NCI-H524 treated with DMSO at 0.1 percent for 48 hours (cell line): ENCODE data around the gene PBXIP1.
"Not testable (repeated sequence)": the region's sequence is repeated elsewhere in the genome, so short reads cannot be mapped to it uniquely, and the experiment has no call there.

Experiments
- DNase-seq: peaks from one replicate; lab custom pipeline; 2025; lab: John Stamatoyannopoulos, UW

The PBXIP1 gene

DNA sequence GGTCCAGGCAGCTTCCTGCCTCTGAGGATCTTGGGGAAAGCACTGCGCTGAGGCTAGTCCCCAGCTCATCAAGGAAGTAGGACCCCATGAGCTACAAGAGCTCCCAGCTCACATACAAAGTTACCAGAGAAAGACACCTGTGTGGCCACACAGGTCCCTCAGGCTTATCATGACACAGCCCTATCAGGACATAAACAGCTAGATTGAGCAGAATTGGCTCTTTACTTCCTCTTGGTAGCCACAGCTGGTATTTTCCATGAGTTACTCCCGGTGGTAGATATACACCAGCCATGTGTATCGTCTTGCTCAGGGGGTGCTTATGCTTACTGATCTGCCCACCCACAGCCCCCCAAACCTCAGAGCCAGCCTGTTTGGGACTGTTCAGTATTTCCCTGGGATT is 38.7 kb upstream of the PBXIP1 start:
- no peak for DNase-seq

DNA sequence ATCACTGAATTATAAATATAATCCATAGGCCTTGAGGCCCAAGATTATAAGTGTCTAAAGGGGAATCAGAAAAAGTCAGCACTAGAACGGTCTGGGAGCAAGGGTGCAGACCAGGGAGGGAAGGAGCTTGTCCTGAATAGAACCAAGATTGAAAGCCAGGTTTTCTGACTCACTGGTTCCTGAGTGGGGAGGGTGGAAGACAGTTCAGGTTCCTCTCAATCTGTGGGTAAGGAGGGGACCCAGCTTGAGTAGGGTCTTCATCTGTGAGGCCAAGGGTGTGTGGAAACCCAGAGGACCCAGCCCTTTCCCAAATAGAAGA is 38.3 kb upstream of the PBXIP1 start:
- no peak for DNase-seq

DNA sequence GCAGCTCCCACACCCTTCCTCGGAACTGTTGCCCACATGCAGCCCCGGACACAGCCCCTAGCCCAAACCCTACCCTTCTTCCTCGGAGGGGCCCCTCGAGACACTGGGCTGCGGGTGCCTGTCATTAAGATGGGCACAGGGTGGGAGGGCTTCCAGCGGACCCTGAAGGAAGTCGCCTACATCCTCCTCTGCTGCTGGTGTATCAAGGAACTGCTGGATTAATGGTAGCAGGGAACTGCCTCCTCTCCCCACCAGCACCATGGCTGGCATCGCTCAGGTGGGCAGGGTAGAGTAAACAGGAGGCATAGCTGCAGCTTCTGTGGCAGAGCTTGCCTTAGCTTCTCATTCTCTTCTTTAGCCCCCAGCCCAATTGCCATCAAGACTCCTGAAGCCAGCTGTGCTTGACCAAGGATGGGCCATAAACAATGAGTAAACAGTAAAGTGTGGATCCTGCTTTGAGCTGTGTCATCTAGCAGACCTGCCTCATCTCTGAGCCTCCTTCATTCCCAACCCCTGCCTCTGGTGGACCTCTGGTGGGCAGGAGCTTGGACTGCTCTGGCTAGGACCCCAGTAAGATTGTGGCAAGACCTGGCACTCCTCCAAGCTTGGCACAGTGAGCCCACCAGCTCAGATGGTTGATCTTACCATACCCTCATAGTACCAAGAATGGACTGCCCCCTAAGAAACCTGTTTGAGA is 37.8 kb upstream of the PBXIP1 start, which contains the start of gene LENEP:
LENEP (plus strand) TSS at position 15 of the 697 bp plus-strand sequence; CDS start at position 37, 22 bp downstream.
- DNase-seq: no peak

DNA sequence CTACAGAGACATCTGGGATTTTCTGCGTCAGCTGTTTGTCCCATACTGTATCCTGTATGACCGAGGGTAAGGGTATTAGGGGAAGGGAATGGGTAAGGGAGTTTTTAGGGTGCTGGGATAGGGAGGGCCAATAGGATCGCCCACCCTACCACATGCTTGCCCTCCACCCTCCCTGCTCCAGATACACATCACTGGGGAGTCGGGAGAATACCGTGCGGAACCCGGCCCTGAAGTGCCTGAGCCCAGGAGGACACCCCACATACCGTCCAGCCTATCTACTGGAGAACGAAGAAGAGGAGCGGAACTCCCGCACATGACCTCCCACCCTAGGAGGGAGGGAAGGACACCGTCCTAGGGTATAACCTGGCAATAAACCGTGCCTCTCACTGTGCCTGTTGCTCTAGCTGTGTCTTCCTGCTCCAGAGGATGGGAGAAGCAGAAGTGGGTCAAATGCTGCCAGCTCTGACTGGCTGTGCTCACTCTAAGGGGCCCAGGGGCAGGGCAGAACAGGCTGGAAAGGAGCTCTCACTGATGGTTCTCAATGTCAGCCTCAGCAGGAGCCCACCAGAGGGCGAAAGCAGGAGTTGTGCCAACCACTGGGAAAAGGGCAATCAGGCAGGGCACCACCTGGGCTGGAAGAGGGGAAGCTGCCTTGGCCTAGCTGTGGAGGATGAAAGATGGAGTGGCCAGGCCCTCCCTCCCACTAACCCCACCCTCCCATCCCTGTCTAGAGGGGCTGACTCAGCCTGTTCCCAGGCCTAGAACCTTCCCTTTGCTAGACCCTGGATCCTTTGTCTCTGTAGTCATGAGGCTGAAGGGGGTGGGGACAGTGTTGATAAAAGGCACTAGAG is 37.0 kb upstream of the PBXIP1 start:
- DNase-seq: no peak

DNA sequence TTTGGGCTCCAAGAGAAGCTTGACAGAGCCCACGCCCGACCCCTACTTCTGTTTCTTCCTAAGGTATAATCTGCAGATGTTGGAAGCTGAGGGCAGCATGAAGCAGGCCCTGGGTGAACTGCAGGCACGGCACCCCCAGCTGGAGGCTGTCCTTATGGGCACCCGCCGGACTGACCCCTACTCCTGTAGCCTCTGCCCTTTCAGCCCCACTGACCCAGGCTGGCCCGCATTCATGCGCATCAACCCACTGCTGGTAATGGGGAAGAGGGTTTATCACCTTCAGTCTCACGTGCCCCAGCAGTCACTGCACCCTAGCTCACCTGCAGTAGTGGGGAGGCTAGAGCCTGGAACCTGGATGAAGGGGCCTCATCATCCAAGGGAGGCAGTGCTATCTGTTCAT is 34.4 kb upstream of the PBXIP1 start:
- no peak for DNase-seq

DNA sequence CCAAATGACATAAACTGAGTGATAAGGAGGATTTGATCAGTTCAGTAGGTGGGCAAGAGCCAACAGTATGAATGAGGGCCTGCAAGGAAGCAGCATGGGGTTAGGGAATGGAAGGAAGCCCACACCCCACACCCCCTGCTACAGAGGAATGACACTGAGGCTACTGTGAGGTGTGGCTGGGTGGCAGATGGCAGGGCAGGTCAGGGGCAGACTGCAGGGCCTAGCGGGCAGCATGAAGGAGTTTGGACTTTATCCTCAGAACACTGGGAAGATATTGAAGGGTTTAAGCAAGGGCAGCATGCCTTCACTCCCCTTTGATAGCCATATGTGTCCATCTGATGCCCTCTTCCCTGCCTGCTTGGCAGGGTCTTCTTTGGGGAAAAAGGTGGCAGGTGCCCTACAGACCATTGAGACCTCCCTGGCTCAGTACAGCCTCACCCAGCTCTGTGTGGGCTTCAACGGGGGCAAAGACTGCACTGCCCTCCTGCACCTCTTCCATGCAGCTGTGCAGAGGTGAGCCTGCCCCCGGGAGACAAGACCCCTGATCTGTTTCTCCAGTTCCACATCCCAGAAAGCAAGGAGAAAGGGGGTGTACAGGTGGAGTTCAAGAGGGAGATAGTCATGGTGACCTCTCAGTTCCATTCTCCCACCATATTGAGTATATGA is 33.4 kb upstream of the PBXIP1 start:
- DNase-seq: no peak

DNA sequence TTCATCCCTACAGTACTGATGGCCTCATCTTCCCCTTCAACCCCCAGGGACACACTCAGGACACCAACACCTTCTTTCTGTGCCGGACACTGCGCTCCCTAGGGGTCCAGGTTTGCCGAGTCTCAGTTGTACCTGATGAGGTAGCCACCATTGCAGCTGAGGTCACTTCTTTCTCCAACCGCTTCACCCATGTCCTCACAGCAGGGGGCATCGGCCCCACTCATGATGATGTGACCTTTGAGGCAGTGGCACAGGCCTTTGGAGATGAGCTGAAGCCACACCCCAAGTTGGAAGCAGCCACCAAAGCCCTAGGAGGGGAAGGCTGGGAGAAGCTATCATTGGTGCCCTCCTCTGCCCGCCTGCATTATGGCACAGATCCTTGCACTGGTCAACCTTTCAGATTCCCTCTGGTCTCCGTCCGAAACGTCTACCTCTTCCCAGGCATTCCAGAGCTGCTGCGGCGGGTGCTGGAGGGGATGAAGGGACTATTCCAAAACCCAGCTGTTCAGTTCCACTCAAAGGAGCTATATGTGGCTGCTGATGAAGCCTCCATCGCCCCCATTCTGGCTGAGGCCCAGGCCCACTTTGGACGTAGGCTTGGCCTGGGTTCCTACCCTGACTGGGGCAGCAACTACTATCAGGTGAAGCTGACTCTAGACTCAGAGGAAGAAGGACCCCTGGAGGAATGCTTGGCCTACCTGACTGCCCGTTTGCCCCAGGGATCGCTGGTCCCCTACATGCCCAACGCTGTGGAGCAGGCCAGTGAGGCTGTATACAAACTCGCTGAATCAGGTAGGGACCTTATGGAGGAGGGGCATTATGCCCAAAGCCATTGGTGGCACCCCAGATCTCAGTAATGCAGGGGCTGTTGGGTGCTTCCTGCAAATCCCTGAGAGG is 32.4 kb upstream of the PBXIP1 start:
- DNase-seq: no peak

DNA sequence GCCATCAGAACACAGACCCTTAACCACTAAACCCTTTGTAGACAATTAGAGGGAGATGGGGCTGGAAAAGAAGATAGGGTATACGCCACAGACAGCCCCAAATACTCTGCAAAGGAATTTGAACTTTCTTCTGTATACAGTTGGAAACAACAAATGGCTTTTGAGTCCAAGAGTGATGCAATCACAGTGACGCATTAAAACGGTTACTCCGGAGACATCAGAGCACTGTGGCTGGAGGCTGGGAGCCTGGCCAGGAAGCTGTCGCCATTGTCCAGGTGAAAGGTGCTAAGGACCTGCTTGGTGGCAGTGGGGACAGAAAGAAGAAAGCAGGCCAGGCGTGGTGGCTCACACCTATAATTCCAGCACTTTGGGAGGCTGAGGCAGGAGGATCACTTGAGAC is 31.4 kb upstream of the PBXIP1 start:
- DNase-seq: no peak

DNA sequence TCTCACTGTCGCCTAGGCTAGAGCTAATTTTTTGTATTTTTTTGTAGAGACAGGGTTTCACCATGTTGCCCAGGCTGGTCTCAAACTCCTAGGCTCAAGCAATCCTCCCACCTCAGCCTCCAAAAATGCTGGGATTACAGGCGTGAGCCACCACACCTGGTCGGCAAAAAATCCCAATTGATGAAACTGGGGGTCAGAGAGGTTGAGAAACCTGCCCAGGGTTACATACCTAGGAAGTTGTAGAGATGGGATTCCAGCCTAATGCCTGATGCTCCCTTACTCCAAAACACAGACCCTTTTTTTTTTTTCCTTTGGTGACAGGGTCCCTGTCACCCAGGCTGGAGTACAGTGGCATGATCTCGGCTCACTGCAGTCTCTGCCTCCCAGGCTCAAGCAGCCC is 30.8 kb upstream of the PBXIP1 start:
- DNase-seq: not testable (repeated sequence)

DNA sequence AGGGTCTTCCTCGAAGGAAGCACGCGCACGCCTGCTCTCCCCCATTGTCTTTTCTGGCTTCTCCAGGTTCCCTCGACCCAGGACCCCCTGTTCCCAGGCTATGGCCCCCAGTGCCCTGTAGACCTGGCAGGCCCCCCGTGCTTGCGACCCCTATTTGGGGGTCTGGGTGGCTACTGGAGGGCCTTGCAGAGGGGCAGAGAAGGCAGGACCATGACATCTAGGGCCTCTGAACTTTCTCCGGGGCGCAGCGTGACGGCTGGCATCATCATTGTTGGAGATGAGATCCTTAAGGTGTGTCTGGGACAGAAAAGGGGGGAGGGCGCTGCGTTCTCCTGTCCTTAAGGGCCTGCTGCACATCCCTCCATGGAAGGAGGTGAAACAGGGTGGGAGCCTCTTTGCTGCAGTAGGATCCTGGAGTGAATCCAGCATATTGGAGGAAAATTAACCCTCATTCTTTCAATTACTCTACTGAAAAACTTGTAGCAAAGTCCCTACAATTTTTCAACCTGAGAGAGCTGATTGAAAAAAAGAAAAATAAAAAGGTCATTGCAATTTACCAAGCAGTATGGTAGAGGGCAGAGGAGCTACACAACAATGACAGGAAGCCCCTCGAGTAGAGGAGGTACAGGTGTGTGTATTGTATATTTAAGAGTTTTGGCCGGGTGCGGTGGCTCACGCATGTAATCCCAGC is 28.0 kb upstream of the PBXIP1 start:
- DNase-seq: no peak

DNA sequence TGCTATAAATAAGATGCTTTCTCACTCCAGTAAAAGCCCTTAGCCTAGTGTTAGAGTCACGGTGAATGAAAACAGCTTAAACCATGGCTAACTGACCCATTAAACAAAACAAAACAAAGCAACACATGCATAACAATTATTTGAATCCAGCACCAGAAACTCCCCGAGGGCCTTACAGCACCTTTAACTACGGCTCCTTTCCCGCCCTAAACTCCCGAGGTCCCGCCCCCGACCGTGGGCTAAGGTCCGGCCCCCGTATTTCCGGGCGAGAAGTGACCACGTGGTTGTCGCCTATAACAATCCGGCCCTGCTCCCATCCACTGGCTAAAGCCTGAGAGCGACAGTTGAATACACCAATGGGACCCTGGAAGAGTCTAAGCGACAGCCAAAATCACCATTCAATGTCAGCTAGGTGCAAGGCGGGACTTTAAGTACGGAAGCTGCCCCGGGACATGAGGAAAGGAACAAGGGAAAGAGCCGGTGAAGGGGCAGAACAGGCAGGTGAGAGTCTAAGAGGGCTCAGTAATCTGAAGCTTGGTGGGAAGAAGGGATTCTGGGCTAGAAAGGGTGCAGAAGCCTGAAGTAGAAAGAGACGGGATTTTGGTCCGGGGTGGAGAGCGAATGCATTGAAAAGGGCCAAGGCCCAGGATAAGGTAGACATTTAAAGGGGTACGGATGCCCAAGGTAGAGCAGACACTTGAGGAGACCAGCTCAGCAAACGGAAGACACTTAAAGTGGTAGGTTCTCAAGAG is 27.2 kb upstream of the PBXIP1 start, which contains the start of gene FLAD1:
FLAD1 (plus strand) TSS at position 448 of the 752 bp plus-strand sequence. CDS start 351 bp downstream, outside the sequence.
- peak; percentile 98 for DNase-seq

DNA sequence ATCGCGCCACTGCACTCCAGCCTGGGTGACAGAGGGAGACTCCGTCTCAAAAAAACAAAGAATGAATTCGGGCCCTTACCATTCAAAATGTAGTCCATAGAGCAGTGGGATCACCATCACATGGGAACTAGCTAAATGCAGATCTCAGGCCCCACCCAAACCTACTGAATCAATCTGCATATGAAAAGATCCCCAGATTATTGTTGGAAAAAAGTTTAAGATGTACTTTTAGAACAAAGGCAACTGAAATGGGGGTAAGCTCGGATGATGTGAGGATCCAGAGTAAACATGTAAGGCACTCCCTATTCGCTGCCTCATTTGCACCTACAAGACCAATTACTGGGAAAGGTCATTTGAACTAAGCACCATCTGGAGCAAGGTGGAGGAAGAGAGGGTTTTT is 26.4 kb upstream of the PBXIP1 start:
- no peak for DNase-seq

DNA sequence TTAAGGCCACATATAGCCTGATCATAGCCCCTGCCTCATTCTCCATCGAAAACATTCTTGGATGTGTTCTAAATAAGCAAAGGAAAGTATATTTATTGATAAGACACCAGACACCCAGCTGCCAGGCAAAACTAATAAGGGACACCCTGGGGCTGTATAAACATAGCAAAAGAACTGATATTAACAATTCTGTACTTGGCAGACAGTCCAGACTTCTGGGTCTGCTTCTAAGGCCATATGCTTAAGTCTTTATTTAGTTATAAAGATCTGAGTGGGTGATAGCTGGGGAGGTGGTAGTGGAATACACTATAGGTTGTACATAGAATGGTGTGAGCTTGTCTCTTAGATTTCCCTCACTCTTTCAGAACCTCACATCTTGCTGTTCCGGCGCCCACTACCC is 22.5 kb upstream of the PBXIP1 start:
- DNase-seq: no peak

DNA sequence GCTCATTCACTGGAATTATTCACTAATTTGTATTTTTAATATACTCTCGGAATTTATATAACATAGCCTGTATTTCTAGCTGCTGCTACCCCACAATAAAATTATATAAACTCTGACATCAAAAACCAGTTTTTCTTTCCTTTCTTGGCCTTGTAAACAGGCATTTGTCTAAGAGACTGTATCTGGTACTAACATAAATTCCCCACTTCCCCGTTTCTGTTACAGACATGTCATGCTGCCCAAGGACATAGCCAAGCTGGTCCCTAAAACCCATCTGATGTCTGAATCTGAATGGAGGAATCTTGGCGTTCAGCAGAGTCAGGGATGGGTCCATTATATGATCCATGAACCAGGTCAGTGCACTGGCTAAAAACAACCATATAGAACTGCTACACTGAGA is 21.9 kb upstream of the PBXIP1 start:
- DNase-seq: not testable (repeated sequence)

DNA sequence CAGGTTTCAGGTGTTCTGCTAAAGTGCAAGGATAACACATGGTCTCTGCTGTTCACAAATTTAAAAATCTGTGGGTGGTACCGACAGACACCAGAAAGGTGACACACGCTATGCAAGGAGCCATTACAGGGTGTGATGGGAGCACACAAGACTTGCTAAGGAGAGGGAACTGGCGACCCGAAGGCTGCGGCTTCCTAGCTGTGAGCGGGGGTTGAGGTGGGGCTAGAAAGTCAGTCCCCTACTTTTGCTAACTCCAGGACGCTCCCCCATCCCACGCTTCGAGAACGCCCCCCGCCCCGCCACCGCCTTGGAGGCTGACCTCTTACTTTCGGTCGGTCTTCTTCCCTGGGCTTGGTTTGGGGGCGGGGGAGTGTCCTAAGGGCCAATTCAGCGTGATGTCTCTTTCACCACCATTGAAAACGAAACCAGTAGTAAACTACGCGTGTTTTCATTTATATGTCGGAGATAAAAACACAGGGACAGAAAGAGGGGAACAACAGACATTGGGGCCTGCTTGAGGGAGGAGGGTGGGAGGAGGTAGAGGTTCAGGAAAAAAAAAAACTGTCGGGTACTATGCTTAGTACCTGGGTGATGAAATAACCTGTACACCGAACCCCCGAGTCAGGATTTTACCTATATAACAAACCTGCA is 19.6 kb upstream of the PBXIP1 start:
- DNase-seq: no peak

DNA sequence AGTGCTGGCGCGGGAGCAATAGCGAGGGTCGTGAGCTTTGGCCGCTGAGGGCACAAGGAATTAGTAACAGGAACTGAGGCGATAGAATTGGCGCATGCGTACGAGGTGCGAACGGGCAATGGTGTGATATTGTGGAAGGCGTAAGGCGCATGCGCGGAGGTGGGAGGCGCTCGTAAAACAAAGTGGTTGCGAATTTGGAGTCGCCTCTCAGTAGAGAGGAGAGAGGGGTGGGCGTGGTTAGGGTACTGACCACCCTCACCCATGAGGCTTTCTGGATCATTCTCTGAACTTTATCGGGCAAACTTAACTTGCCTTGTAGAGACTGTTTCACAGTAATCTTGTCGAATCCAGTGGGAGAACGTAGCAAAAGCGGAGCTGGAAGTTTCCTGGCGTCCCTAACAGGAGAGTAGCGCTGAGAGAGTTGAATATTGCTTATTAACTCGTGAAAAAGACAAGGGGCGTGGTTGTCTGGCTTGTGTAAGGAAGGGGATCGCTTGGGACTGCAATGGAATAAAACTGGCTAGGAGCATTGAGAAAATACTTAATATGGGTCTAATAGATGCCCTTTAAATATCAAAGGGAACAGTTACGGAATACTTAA is 19.0 kb upstream of the PBXIP1 start:
- peak; percentile 69 for DNase-seq

DNA sequence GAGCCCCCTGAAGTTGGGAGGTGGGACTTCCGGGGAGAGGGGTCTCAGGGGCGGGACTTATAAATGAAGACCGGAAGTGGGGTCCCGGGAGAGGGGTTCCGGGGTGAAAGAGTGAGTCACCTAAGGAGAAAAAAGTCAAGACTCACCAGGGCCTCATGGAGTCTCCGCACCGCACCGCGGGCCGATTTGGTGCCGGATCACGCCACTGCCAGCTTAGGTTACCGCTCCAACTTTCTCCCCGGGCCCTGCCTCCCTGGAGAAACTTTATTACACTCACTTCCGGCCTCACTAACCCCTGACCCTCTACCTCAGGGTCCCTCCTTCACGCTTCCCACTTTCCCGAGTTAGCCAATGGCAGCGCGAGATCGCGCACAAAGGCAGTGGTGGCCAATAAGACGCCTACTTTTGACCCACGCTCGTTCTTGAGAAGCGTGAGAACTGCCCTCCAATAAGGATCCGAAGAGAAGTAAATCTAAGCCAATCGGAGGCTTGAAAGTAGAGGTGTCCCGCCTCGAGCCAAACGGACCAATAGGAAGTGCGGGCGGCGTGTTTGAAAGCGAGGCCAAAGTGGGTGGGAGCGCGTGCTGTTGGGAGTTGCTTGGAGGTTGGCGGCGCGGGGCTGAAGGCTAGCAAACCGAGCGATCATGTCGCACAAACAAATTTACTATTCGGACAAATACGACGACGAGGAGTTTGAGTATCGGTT is 18.4 kb upstream of the PBXIP1 start, which contains the start of gene CKS1B:
CKS1B (plus strand) TSS at position 580 of the 706 bp plus-strand sequence; CDS start at position 645, 65 bp downstream.
- peak; percentile 99 for DNase-seq

DNA sequence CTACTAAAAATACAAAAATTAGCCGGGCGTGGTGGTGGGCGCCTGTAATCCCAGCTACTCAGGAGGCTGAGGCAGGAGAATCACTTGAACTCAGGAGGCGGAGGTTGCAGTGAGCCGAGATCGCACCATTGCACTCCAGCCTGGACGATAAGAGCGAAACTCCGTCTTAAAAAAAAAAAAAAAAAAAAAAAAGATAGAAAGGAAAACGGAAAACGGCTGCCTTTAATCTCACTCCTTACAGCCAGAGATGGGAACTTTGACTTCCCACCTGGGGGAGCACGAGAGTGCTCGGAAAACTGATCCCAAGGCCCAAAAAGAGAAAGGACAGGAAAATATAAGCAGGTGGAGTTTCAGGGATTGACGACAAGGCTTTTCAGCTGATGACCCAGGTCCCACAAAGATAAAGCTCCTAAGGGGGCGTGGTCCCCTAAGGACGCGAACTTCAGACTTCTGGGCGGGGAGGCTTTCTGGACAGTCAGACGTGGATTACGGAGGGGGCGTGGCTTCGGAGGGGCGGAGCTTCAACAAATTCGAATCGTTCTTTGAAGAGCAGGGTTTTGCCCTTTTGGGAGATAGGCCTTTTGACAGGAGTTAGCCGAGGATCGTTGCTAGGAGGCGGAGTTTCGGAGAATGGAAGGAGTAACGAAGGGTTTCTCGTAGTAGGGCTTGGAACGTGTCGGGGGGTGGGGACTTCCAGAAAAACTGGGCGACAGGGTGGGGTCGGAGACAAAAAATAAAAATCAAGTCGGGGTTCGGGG is 17.6 kb upstream of the PBXIP1 start:
- DNase-seq: peak; percentile 72
